Transverse colon (tissue), 4 donors: ENCODE results near the gene HIF3A. TPM values are rescaled to one million over a fixed set of nuclear protein-coding genes. Genes with fewer than 3 reads are reported as not detected.

Source experiments
- DNase-seq: peaks from one replicate; pipeline ENCODE4 v3.0.0-alpha.2; 2019
- H3K27ac ChIP-seq, 4 donors: fragments of 200-600 bp; sonication (generic); 2 replicates each; pipeline ENCODE4 v1.5.1; 2016 to 2018; ENCODE audit warnings: inconsistent platforms in 4 of 4
- H3K27me3 ChIP-seq: fragments of 200-600 bp; sonication (generic); 2 replicates; pipeline ENCODE4 v1.5.1; 2017; ENCODE audit warnings: inconsistent platforms
- H3K36me3 ChIP-seq, 4 donors: fragments of 200-600 bp; sonication (generic); 2 replicates each; pipeline ENCODE4 v1.5.1; 2017 to 2019; ENCODE audit warnings: inconsistent platforms in 4 of 4
- H3K4me1 ChIP-seq, 4 donors: fragments of 200-600 bp; sonication (generic); 2 replicates each; pipeline ENCODE4 v1.5.1; 2017 to 2020; ENCODE audit warnings: inconsistent platforms in 4 of 4
- H3K4me3 ChIP-seq, 4 donors: fragments of 200-600 bp; sonication (generic); 1 replicate in 1 of 4; 2 replicates in 3 of 4; pipeline versions ENCODE4 v1.5.1 to v1.6.1; 2017 to 2019; ENCODE audit warnings: inconsistent platforms in 4 of 4
- H3K9me3 ChIP-seq, 2 donors: fragments of 200-600 bp; sonication (generic); 2 replicates each; pipeline ENCODE4 v1.5.1; 2017 to 2019; ENCODE audit warnings: inconsistent platforms in 2 of 2
- EP300 ChIP-seq: sonication (generic); formaldehyde crosslinking; IDR thresholded peaks from one replicate; pipeline ENCODE4 v1.6.1; 2017; ENCODE audit warnings: antibody characterized with exemption, low read depth
- POLR2A ChIP-seq: fragments of 450-650 bp; IDR thresholded peaks from one replicate; pipeline ENCODE4 v1.6.1; 2016; ENCODE audit warnings: antibody characterized with exemption, mild to moderate bottlenecking, moderate library complexity
- POLR2AphosphoS5 ChIP-seq, 3 donors: sonication (generic); formaldehyde crosslinking; IDR thresholded peaks; one replicate each; pipeline ENCODE4 v1.6.1; 2016; ENCODE audit warnings: antibody characterized with exemption in 3 of 3
- whole genome bisulfite sequencing, 2 donors: methylation state at CpG; one replicate each; pipeline ENCODE4 v1.1.5; 2018; ENCODE audit warnings: low coverage in 1 of 2; 5-methylcytosine and 5-hydroxymethylcytosine counted together
- in situ Hi-C, 4 donors: fragments of 200-750 bp; cut with MboI; loops; one replicate each; pipeline versions ENCODE4 v1.15.0 to v1.15.1; 2017; ENCODE audit warnings: low sequenced_read_pairs in 3 of 4, low pct_ligation_motif_present in 1 of 4, low pct_unique_long_range_greater_than_20kb in 1 of 4
- intact Hi-C: fragments of 100-400 bp; cut with DNase I; formaldehyde crosslinking; loops from one replicate; pipeline ENCODE4 v1.15.1; 2023; ENCODE audit warnings: low total_unique reads
- total RNA-seq, 4 donors: library from RNA; depleted of rRNA; stranded (reverse); fragments of >200 nt; gene quantifications; one replicate each; pipeline ENCODE4 v1.1.0, GENCODE V29; 2016
- TF ChIP-seq, protein P1 (sequence below), 5 experiments: fragments of 200-600 bp in 3 of 5; fragments of 450-650 bp in 2 of 5; sonication (generic) in 3 of 5; IDR thresholded peaks; 1 replicate in 2 of 5; 2 replicates in 3 of 5; pipeline ENCODE4 v1.5.1; 2016 to 2017; ENCODE audit warnings: antibody characterized with exemption in 5 of 5, inconsistent platforms in 3 of 5, mild to moderate bottlenecking in 2 of 5, moderate library complexity in 1 of 5

The HIF3A gene
- total RNA-seq, 4 donors from 2014 or later = 37.7 to 227 (median 97.5) TPM

DNA sequence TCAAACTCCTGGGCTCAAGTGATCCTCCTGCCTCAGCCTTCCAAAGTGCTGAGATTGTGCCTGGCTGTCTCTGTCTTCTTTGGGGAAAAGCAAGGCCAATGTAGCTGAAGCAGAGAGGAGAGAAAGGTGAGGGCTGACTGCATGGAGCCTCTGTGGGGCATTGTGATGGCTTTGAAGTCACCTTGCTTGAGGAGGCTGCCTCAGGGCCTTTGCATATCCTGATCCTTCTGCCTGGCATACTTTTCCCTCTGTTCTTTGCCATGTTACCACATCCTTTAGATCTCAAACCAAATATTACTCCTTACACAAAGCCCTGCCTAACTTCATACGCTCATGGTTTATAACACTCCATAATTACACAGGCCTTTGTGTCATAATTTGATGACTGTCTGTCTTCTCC lies 40.6 kb downstream of the HIF3A start:
- WGBS, 2 donors = 59 to 67% methylated on average over 1 of the region's 1 CpG
- Histone ChIP-seq H3K27me3 (no peaks in the 10 kb centered on the region), H3K27ac (no peak overlapping the region), H3K4me3 (no peak overlapping the region), H3K9me3 (no peaks in the 10 kb centered on the region), H3K4me1 (no peaks in the 10 kb centered on the region), H3K36me3 (no peaks in the 10 kb centered on the region)
- TF ChIP-seq, protein P1, sequence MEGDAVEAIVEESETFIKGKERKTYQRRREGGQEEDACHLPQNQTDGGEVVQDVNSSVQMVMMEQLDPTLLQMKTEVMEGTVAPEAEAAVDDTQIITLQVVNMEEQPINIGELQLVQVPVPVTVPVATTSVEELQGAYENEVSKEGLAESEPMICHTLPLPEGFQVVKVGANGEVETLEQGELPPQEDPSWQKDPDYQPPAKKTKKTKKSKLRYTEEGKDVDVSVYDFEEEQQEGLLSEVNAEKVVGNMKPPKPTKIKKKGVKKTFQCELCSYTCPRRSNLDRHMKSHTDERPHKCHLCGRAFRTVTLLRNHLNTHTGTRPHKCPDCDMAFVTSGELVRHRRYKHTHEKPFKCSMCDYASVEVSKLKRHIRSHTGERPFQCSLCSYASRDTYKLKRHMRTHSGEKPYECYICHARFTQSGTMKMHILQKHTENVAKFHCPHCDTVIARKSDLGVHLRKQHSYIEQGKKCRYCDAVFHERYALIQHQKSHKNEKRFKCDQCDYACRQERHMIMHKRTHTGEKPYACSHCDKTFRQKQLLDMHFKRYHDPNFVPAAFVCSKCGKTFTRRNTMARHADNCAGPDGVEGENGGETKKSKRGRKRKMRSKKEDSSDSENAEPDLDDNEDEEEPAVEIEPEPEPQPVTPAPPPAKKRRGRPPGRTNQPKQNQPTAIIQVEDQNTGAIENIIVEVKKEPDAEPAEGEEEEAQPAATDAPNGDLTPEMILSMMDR (IDR thresholded peaks at IDR 0.05) = no peak
- TF ChIP-seq EP300 (no peak), POLR2AphosphoS5 (IDR thresholded peaks at IDR 0.05) (no peak), POLR2A (no peak)
- DNase-seq = no peak
- in situ Hi-C loops = no loop called here
- intact Hi-C loops = no loop called here

DNA sequence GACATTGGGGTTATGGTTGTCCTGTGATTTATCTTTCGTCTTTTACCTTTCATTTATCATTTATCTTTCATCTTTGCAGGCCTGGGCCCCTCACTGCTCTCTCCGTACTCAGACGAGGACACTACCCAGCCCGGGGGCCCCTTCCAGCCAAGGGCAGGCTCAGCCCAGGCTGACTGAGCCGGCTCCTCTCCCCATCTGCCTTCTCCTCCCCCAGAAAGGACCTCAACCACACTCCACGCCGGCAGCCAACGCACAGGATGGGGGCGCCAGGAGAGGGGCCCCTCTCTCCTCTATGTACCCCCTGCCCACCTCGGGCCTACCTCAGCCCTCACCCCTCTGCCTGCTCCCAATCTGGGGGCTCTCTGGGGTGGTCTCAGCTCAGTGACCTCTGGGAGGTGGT lies 42.6 kb downstream of the HIF3A start:
- in situ Hi-C loops = no loop called here
- no peak for DNase-seq
- intact Hi-C loops = no loop called here
- no peaks in the 10 kb centered on the region for H3K27me3 ChIP-seq
- H3K36me3 ChIP-seq = no peaks in the 10 kb centered on the region
- H3K9me3 ChIP-seq = no peaks in the 10 kb centered on the region
- TF ChIP-seq, protein P1 (IDR thresholded peaks at IDR 0.05) = no peak
- TF ChIP-seq POLR2AphosphoS5 (IDR thresholded peaks at IDR 0.05) = no peak
- TF ChIP-seq POLR2A = no peak
- TF ChIP-seq EP300 = no peak
- WGBS, 2 donors = 72 to 89% methylated on average over 3 to 10 of the region's 10 CpGs
- no peaks in the 10 kb centered on the region for H3K4me1 ChIP-seq
- H3K27ac ChIP-seq = no peak overlapping the region
- no peak overlapping the region for H3K4me3 ChIP-seq

DNA sequence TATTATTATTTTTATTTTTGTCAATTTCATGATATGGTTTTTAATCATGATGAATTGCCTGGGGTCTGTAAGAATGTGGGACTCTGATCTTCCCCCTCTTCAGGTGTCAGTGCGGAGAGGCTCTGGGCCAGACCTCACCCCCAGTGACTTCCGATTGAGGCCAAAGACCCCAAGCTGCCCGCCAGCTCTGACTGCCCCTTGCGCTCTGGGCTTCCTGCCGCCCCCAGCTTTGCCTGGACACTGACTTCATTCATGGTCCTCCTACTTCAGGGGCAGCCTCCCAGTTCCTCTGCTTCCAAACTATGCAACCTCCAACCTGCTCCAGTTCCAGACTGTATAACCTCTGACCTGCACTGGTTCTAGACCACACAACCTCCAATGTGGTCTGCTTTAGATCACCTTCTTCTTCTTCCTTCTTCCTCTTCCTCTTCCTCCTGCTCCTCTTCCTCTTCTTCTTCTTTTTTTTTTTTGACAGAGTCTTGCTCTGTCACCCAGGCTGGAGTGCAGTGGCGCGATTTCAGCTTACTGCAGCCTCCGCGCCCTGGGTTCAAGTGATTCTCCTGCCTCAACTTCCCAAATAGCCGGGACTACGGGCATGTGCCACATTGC lies 43.3 kb downstream of the HIF3A start:
- Histone ChIP-seq H3K4me3 (no peak overlapping the region), H3K27ac (no peak overlapping the region), H3K4me1 (no peaks in the 10 kb centered on the region), H3K36me3 (no peaks in the 10 kb centered on the region), H3K27me3 (no peaks in the 10 kb centered on the region), H3K9me3 (no peaks in the 10 kb centered on the region)
- intact Hi-C loops = no loop called here
- 92 to 100% methylated on average over 1 to 11 of the region's 11 CpGs for WGBS, 2 donors
- TF ChIP-seq POLR2AphosphoS5 (IDR thresholded peaks at IDR 0.05) = no peak
- TF ChIP-seq, protein P1 (IDR thresholded peaks at IDR 0.05) = no peak
- TF ChIP-seq POLR2A = no peak
- no peak for TF ChIP-seq EP300
- DNase-seq = no peak
- in situ Hi-C loops = no loop called here

DNA sequence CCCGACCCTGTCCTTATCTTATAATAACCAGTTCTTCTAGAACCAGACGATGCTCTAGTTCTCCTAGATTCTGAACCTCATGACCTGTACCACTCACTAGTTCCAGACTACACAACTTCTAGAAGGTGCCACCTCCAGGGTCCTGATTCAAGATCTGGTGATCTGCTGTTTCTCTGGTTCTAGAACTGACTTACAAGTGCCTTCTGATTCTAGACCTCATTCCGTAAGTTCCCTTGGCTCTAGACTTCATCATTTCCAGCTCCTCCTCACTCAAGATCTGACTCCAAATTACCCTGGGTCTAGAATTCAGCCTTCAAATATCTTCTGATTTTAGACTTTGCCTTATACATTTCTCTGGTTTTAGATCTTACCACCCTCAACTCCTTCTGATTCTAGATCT lies 45.1 kb downstream of the HIF3A start:
- DNase-seq = no peak
- H3K9me3 ChIP-seq = no peaks in the 10 kb centered on the region
- H3K36me3 ChIP-seq = no peaks in the 10 kb centered on the region
- H3K27ac ChIP-seq = no peak overlapping the region
- H3K27me3 ChIP-seq = no peaks in the 10 kb centered on the region
- H3K4me3 ChIP-seq = no peak overlapping the region
- in situ Hi-C loops (no loop called here), intact Hi-C loops (no loop called here)
- TF ChIP-seq POLR2A = no peak
- TF ChIP-seq EP300 = no peak
- no peak for TF ChIP-seq POLR2AphosphoS5 (IDR thresholded peaks at IDR 0.05)
- TF ChIP-seq, protein P1 (IDR thresholded peaks at IDR 0.05) = no peak
- WGBS, 2 donors = 83 to 94% methylated on average over 2 to 3 of the region's 3 CpGs
- H3K4me1 ChIP-seq = peaks cover 0 to 4% (median 4%) of the 10 kb centered on the region in 4 donors
